Measurements from ENCODE around the gene MGAT5B. TPM values are rescaled to one million over a fixed set of nuclear protein-coding genes. Genes with fewer than 3 reads are reported as not detected.
"Not testable (repeated sequence)": the region's sequence is repeated elsewhere in the genome, so short reads cannot be mapped to it uniquely, and the experiment has no call there.

Gene MGAT5B
- total RNA-seq, 4 donors from 2014 or later, result 0.78 to 1.5 (median 0.96) TPM

- Histone ChIP-seq H3K36me3 (no peaks in the 10 kb centered on the region), H3K4me1 (no peaks in the 10 kb centered on the region), H3K27ac (no peak overlapping the region), H3K4me3 (no peak overlapping the region), H3K9me3 (no peaks in the 10 kb centered on the region), H3K27me3 (peaks cover 0 to 18% of the 10 kb centered on the region in 2 donors)
- DNase-seq (ENCODE audit: low spot score in 2 of 2), result no peak
- TF ChIP-seq CTCF (IDR thresholded peaks at IDR 0.05), result no peak
- TF ChIP-seq POLR2A (IDR thresholded peaks at IDR 0.05), result no peak
- no peak for TF ChIP-seq EP300 (IDR thresholded peaks at IDR 0.05)
- WGBS, 2 donors, result 91 to 94% methylated on average over 4 of the region's 4 CpGs
Measured at GRCh38 chr17:76833747-76834146, 34.5 kb upstream of the MGAT5B start.

- Histone ChIP-seq H3K4me3 (no peak overlapping the region), H3K9me3 (no peaks in the 10 kb centered on the region), H3K27me3 (peaks cover 0 to 29% of the 10 kb centered on the region in 2 donors), H3K4me1 (peaks cover 0 to 7% (median 2%) of the 10 kb centered on the region in 4 donors), H3K36me3 (no peaks in the 10 kb centered on the region), H3K27ac (no peak overlapping the region)
- 45 to 49% methylated on average over 9 of the region's 9 CpGs for WGBS, 2 donors
- TF ChIP-seq CTCF (IDR thresholded peaks at IDR 0.05), result no peak
- TF ChIP-seq EP300 (IDR thresholded peaks at IDR 0.05), result no peak
- no peak for TF ChIP-seq POLR2A (IDR thresholded peaks at IDR 0.05)
- no peak for DNase-seq (ENCODE audit: low spot score in 2 of 2)
Measured at GRCh38 chr17:76834870-76835269, 33.3 kb upstream of the MGAT5B start.

GRCh38 chr17:76840443-76840767 lies 27.8 kb upstream of the MGAT5B start:
- no peak for TF ChIP-seq EP300 (IDR thresholded peaks at IDR 0.05)
- no peak for TF ChIP-seq CTCF (IDR thresholded peaks at IDR 0.05)
- no peak for TF ChIP-seq POLR2A (IDR thresholded peaks at IDR 0.05)
- H3K27me3 ChIP-seq, result peaks cover 0 to 62% of the 10 kb centered on the region in 2 donors
- no peaks in the 10 kb centered on the region for H3K36me3 ChIP-seq
- no peak overlapping the region for H3K27ac ChIP-seq
- peaks cover 0 to 28% (median 2%) of the 10 kb centered on the region in 4 donors for H3K4me1 ChIP-seq
- peaks cover 0 to 1% (median 0%) of the 10 kb centered on the region in 4 donors for H3K9me3 ChIP-seq
- H3K4me3 ChIP-seq, result no peak overlapping the region
- DNase-seq (ENCODE audit: low spot score in 2 of 2), result no peak
- 35 to 36% methylated on average over 3 of the region's 3 CpGs for WGBS, 2 donors

- no peaks in the 10 kb centered on the region for H3K36me3 ChIP-seq
- no peak for TF ChIP-seq EP300 (IDR thresholded peaks at IDR 0.05)
- no peak for TF ChIP-seq POLR2A (IDR thresholded peaks at IDR 0.05)
- TF ChIP-seq CTCF (IDR thresholded peaks at IDR 0.05), result no peak
- no peak for DNase-seq (ENCODE audit: low spot score in 2 of 2)
- peaks cover 0 to 28% (median 2%) of the 10 kb centered on the region in 4 donors for H3K4me1 ChIP-seq
- 4 to 17% methylated on average over 8 of the region's 8 CpGs for WGBS, 2 donors
- no peak overlapping the region for H3K27ac ChIP-seq
- H3K4me3 ChIP-seq, result no peak overlapping the region
- H3K27me3 ChIP-seq, result peaks cover 0 to 66% of the 10 kb centered on the region in 2 donors
- peaks cover 0 to 6% (median 0%) of the 10 kb centered on the region in 4 donors for H3K9me3 ChIP-seq
Measured at GRCh38 chr17:76840884-76841775, 27.1 kb upstream of the MGAT5B start.

GRCh38 chr17:76841776-76842405 lies 26.3 kb upstream of the MGAT5B start:
- H3K9me3 ChIP-seq, result peaks cover 0 to 6% (median 0%) of the 10 kb centered on the region in 4 donors
- peaks cover 0 to 28% (median 2%) of the 10 kb centered on the region in 4 donors for H3K4me1 ChIP-seq
- peaks cover 0 to 67% of the 10 kb centered on the region in 2 donors for H3K27me3 ChIP-seq
- H3K4me3 ChIP-seq, result no peak overlapping the region
- no peak overlapping the region for H3K27ac ChIP-seq
- no peak for DNase-seq (ENCODE audit: low spot score in 2 of 2)
- TF ChIP-seq CTCF (IDR thresholded peaks at IDR 0.05) (no peak), EP300 (IDR thresholded peaks at IDR 0.05) (no peak), POLR2A (IDR thresholded peaks at IDR 0.05) (no peak)
- WGBS, 2 donors, result 8 to 10% methylated on average over 5 to 10 of the region's 10 CpGs
- H3K36me3 ChIP-seq, result no peaks in the 10 kb centered on the region

GRCh38 chr17:76843068-76843467 lies 25.1 kb upstream of the MGAT5B start:
- WGBS, 2 donors, result 92 to 93% methylated on average over 6 of the region's 6 CpGs
- not testable (repeated sequence) for DNase-seq (ENCODE audit: low spot score in 2 of 2); H3K4me3 ChIP-seq; H3K36me3 ChIP-seq; H3K9me3 ChIP-seq; H3K27ac ChIP-seq
- H3K27me3 ChIP-seq, result peaks cover 0 to 67% of the 10 kb centered on the region in 2 donors
- H3K4me1 ChIP-seq, result peaks cover 0 to 28% (median 2%) of the 10 kb centered on the region in 4 donors

Data from tibial nerve (tissue), 4 donors.